H9 (cell line): Measurements from ENCODE around the gene SLC35A1. TPM values are rescaled to one million over a fixed set of nuclear protein-coding genes. Genes with fewer than 3 reads are reported as not detected.

Experiments used
- DNase-seq: peaks from one replicate; pipeline ENCODE4 v3.0.0-alpha.2; 2017
- H2AFZ ChIP-seq: one replicate; pipeline ENCODE4 v1.6.1; 2013; ENCODE audit warnings: mild to moderate bottlenecking, low read length, control low read depth, moderate library complexity
- H2AK5ac ChIP-seq: 2 replicates; pipeline ENCODE4 v1.6.1; 2013; ENCODE audit warnings: low read length, control low read depth, mixed read lengths; ENCODE audit not compliant: insufficient read length
- H2BK120ac ChIP-seq: one replicate; pipeline ENCODE4 v1.6.1; 2013; ENCODE audit warnings: low read depth, mild to moderate bottlenecking, low read length, control low read depth, inconsistent platforms; ENCODE audit not compliant: poor library complexity, severe bottlenecking
- H2BK12ac ChIP-seq: 2 replicates; pipeline ENCODE4 v1.6.1; 2013; ENCODE audit warnings: low read length, control low read depth, mixed read lengths, low read depth; ENCODE audit not compliant: insufficient read length
- H2BK15ac ChIP-seq: 2 replicates; pipeline ENCODE4 v1.6.1; 2013; ENCODE audit warnings: low read depth, low read length, control low read depth
- H2BK20ac ChIP-seq: one replicate; pipeline ENCODE4 v1.6.1; 2013; ENCODE audit warnings: low read depth, mild to moderate bottlenecking, low read length, control low read depth, inconsistent platforms; ENCODE audit not compliant: poor library complexity, severe bottlenecking
- H2BK5ac ChIP-seq: 2 replicates; pipeline ENCODE4 v1.6.1; 2013; ENCODE audit warnings: low read length, control low read depth, mixed read lengths; ENCODE audit not compliant: insufficient read length
- H3K14ac ChIP-seq: 2 replicates; pipeline ENCODE4 v1.6.1; 2013; ENCODE audit warnings: low read length, control low read depth; ENCODE audit not compliant: insufficient read depth
- H3K18ac ChIP-seq: 2 replicates; pipeline ENCODE4 v1.6.1; 2013; ENCODE audit warnings: low read depth, mild to moderate bottlenecking, mixed read lengths, low read length, control low read depth; ENCODE audit not compliant: insufficient read length
- H3K23ac ChIP-seq: 2 replicates; pipeline ENCODE4 v1.6.1; 2013; ENCODE audit warnings: low read length, control low read depth, mixed read lengths, low read depth; ENCODE audit not compliant: insufficient read length
- H3K23me2 ChIP-seq: 2 replicates; pipeline ENCODE4 v1.6.1; 2013; ENCODE audit warnings: low read depth, mild to moderate bottlenecking, mixed read lengths, low read length, control low read depth; ENCODE audit not compliant: insufficient read length, poor library complexity, severe bottlenecking
- H3K27ac ChIP-seq: 2 replicates; pipeline ENCODE4 v1.5.1; 2013; ENCODE audit warnings: low read length, control low read depth, mixed read lengths, low read depth; ENCODE audit not compliant: insufficient read length
- H3K27me3 ChIP-seq: 2 replicates; pipeline ENCODE4 v1.6.1; 2013; ENCODE audit warnings: low read length, control low read depth, inconsistent platforms; ENCODE audit not compliant: insufficient read depth
- H3K4ac ChIP-seq: 2 replicates; pipeline ENCODE4 v1.6.1; 2013; ENCODE audit warnings: low read depth, mild to moderate bottlenecking, control low read depth, inconsistent platforms, low read length, moderate library complexity
- H3K4me1 ChIP-seq: 2 replicates; pipeline ENCODE4 v1.6.1; 2013; ENCODE audit warnings: low read length, control low read depth, inconsistent platforms; ENCODE audit not compliant: insufficient read depth
- H3K4me2 ChIP-seq: 2 replicates; pipeline ENCODE4 v1.6.1; 2013; ENCODE audit warnings: low read length, control low read depth, mixed read lengths; ENCODE audit not compliant: insufficient read length, insufficient read depth
- H3K56ac ChIP-seq: 2 replicates; pipeline ENCODE4 v1.6.1; 2013; ENCODE audit warnings: low read depth, mild to moderate bottlenecking, mixed read lengths, low read length, control low read depth; ENCODE audit not compliant: insufficient read length
- H3K79me1 ChIP-seq: 2 replicates; pipeline ENCODE4 v1.6.1; 2013; ENCODE audit warnings: low read depth, mild to moderate bottlenecking, moderate library complexity, low read length, control low read depth, inconsistent platforms; ENCODE audit not compliant: insufficient read depth, poor library complexity, severe bottlenecking
- H3K79me2 ChIP-seq: 2 replicates; pipeline ENCODE4 v1.6.1; 2013; ENCODE audit warnings: low read length, control low read depth, inconsistent platforms; ENCODE audit not compliant: insufficient read depth
- H3K9ac ChIP-seq: 2 replicates; pipeline ENCODE4 v1.6.1; 2013; ENCODE audit warnings: low read length, control low read depth, mixed read lengths; ENCODE audit not compliant: insufficient read length; ENCODE audit errors: extremely low read depth
- H3K9me3 ChIP-seq: one replicate; pipeline ENCODE4 v1.6.1; 2013; ENCODE audit warnings: low read depth, low read length, inconsistent platforms; ENCODE audit not compliant: control insufficient read depth
- H3T11ph ChIP-seq: one replicate; pipeline ENCODE4 v1.6.1; 2013; ENCODE audit warnings: mild to moderate bottlenecking, low read length, control low read depth, inconsistent platforms
- H4K20me1 ChIP-seq: one replicate; pipeline ENCODE4 v1.6.1; 2013; ENCODE audit not compliant: control insufficient read depth, insufficient read length, insufficient read depth
- H4K5ac ChIP-seq: 2 replicates; pipeline ENCODE4 v1.6.1; 2013; ENCODE audit warnings: low read depth, mild to moderate bottlenecking, mixed read lengths, low read length, control low read depth; ENCODE audit not compliant: insufficient read length
- H4K8ac ChIP-seq: replicated peaks from 2 replicates; pipeline ENCODE4 v1.6.1; 2013; ENCODE audit warnings: low read length, control low read depth, mixed read lengths, low read depth; ENCODE audit not compliant: insufficient read length
- H4K91ac ChIP-seq: 2 replicates; pipeline ENCODE4 v1.6.1; 2013; ENCODE audit warnings: low read depth, mild to moderate bottlenecking, moderate library complexity, mixed read lengths, low read length, control low read depth; ENCODE audit not compliant: insufficient read length
- H3K27ac Mint-ChIP-seq, 3 experiments: 2 replicates in 2 of 3; 3 replicates in 1 of 3; pipeline ENCODE4 v1.8.0; 2020 to 2021; ENCODE audit warnings: mixed read lengths in 3 of 3, mild to moderate bottlenecking in 1 of 3, moderate library complexity in 1 of 3
- H3K27me3 Mint-ChIP-seq: 2 replicates; pipeline ENCODE4 v1.8.0; 2021; ENCODE audit warnings: low read depth, mild to moderate bottlenecking, moderate library complexity, mixed read lengths
- H3K36me3 Mint-ChIP-seq, 3 experiments: 2 replicates in 2 of 3; 3 replicates in 1 of 3; pipeline ENCODE4 v1.8.0; 2020 to 2021; ENCODE audit warnings: low read depth in 3 of 3, mixed read lengths in 3 of 3; ENCODE audit not compliant: insufficient read depth in 1 of 3
- H3K4me1 Mint-ChIP-seq, 2 experiments: 2 replicates each; pipeline ENCODE4 v1.8.0; 2020; ENCODE audit warnings: mixed read lengths in 2 of 2
- H3K4me3 Mint-ChIP-seq, 2 experiments: 2 replicates in 1 of 2; 3 replicates in 1 of 2; pipeline ENCODE4 v1.8.0; 2020 to 2021; ENCODE audit warnings: mild to moderate bottlenecking in 2 of 2, mixed read lengths in 2 of 2, moderate library complexity in 1 of 2
- H3K9me3 Mint-ChIP-seq, 2 experiments: 2 replicates in 1 of 2; 3 replicates in 1 of 2; pipeline ENCODE4 v1.8.0; 2020; ENCODE audit warnings: mild to moderate bottlenecking in 2 of 2, mixed read lengths in 2 of 2, moderate library complexity in 1 of 2
- CTCF ChIP-seq: fragments of 200-600 bp; sonication (generic); conservative IDR thresholded peaks from 3 replicates; pipeline ENCODE4 v1.8.0; 2021; ENCODE audit warnings: antibody characterized with exemption, mild to moderate bottlenecking
- WGBS: extraction: QIAGEN DNeasy Blood & Tissue Kit; methylation state at CpG from one replicate; pipeline ENCODE4 v1.1.7; 2013; ENCODE audit warnings: missing lambda C conversion rate, low lambda C conversion rate, mixed read lengths; ENCODE audit not compliant: insufficient read length; ENCODE audit errors: extremely low coverage; 5-methylcytosine and 5-hydroxymethylcytosine counted together
- total RNA-seq: library from RNA; stranded (reverse); gene quantifications from 2 replicates; pipeline ENCODE4 v1.2.1, GENCODE V29; 2021

Gene SLC35A1
- total RNA-seq, 1 experiment from 2014 or later: 6.1 TPM

- no peak overlapping the region for H4K91ac ChIP-seq
- no peaks in the 10 kb centered on the region for H3K27me3 ChIP-seq
- peaks cover under 1% of the 10 kb centered on the region for H3K79me1 ChIP-seq
- no peak for TF ChIP-seq CTCF
- no peak overlapping the region for H3K9ac ChIP-seq
- H3K79me2 ChIP-seq: no peaks in the 10 kb centered on the region
- H2AK5ac ChIP-seq: no peak overlapping the region
- no peaks in the 10 kb centered on the region for H3K4me1 ChIP-seq
- no peak overlapping the region for H2BK5ac ChIP-seq
- Mint-ChIP-seq H3K27me3 (no peaks in the 10 kb centered on the region), H3K27ac (peak overlapping the region; percentile 3 to 49 (median 6); a peak in 2 of 7 replicates), H3K4me3 (no peak overlapping the region), H3K36me3 (peaks cover 10 to 56% (median 45%) of the 10 kb centered on the region in 3 experiments; a peak in 5 of 7 replicates), H3K4me1 (no peaks in the 10 kb centered on the region), H3K9me3 (no peaks in the 10 kb centered on the region)
- no peaks in the 10 kb centered on the region for H3K9me3 ChIP-seq
- H4K5ac ChIP-seq: no peak overlapping the region
- no peak overlapping the region for H2BK20ac ChIP-seq
- H3K23ac ChIP-seq: no peak overlapping the region
- no peaks in the 10 kb centered on the region for H3K23me2 ChIP-seq
- no peaks in the 10 kb centered on the region for H4K20me1 ChIP-seq
- no CpG with 5 or more reads among the region's 2 CpGs for WGBS
- no peak overlapping the region for H3K56ac ChIP-seq
- no peak for DNase-seq
- no peak overlapping the region for H2AFZ ChIP-seq
- no peak overlapping the region for H2BK12ac ChIP-seq
- no peak overlapping the region for H2BK15ac ChIP-seq
- no peak overlapping the region for H3K4me2 ChIP-seq
- H3T11ph ChIP-seq: no peak overlapping the region
- H3K14ac ChIP-seq: no peak overlapping the region
- no peak overlapping the region for H3K27ac ChIP-seq
- no peak overlapping the region for H4K8ac ChIP-seq
- H3K18ac ChIP-seq: no peak overlapping the region
- no peak overlapping the region for H2BK120ac ChIP-seq
- H3K4ac ChIP-seq: no peak overlapping the region
Measured at GRCh38 chr6:87551799-87552198, 79.0 kb downstream of the SLC35A1 start.
